GM12864 (cell line): Measurements from ENCODE around the gene EPHB3.

ENCODE experiments used
- DNase-seq: peaks from one replicate; pipeline ENCODE4 v3.0.0-alpha.2; 2011; ENCODE audit warnings: low read depth
- H3K4me3 ChIP-seq: 2 replicates; pipeline ENCODE4 v1.5.1; 2011; ENCODE audit warnings: mild to moderate bottlenecking, low read depth, low read length, control low read depth
- TF ChIP-seq, protein P1 (sequence below): IDR thresholded peaks from 2 replicates; pipeline ENCODE4 v1.5.1; 2011; ENCODE audit warnings: low read depth, mild to moderate bottlenecking, moderate library complexity, low read length, control low read depth, inconsistent platforms; ENCODE audit errors: missing control alignments

EPHB3 gene

DNA sequence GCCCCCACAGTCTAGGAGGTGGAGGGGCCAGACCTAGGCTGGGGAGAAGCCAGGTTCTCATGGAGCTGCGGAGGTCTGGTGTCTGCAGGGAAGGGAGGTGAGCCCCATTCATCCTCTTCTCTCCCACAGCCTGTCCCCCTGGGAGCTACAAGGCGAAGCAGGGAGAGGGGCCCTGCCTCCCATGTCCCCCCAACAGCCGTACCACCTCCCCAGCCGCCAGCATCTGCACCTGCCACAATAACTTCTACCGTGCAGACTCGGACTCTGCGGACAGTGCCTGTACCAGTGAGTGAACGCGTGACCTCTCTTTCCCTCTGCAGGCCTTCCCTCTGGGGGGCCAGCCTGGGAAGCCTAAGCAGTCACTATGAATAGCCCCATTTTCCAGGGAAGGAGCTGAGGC is 14.1 kb downstream of the EPHB3 start:
- TF ChIP-seq, protein P1, sequence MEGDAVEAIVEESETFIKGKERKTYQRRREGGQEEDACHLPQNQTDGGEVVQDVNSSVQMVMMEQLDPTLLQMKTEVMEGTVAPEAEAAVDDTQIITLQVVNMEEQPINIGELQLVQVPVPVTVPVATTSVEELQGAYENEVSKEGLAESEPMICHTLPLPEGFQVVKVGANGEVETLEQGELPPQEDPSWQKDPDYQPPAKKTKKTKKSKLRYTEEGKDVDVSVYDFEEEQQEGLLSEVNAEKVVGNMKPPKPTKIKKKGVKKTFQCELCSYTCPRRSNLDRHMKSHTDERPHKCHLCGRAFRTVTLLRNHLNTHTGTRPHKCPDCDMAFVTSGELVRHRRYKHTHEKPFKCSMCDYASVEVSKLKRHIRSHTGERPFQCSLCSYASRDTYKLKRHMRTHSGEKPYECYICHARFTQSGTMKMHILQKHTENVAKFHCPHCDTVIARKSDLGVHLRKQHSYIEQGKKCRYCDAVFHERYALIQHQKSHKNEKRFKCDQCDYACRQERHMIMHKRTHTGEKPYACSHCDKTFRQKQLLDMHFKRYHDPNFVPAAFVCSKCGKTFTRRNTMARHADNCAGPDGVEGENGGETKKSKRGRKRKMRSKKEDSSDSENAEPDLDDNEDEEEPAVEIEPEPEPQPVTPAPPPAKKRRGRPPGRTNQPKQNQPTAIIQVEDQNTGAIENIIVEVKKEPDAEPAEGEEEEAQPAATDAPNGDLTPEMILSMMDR = no peak
- H3K4me3 ChIP-seq = no peak overlapping the region
- no peak for DNase-seq

DNA sequence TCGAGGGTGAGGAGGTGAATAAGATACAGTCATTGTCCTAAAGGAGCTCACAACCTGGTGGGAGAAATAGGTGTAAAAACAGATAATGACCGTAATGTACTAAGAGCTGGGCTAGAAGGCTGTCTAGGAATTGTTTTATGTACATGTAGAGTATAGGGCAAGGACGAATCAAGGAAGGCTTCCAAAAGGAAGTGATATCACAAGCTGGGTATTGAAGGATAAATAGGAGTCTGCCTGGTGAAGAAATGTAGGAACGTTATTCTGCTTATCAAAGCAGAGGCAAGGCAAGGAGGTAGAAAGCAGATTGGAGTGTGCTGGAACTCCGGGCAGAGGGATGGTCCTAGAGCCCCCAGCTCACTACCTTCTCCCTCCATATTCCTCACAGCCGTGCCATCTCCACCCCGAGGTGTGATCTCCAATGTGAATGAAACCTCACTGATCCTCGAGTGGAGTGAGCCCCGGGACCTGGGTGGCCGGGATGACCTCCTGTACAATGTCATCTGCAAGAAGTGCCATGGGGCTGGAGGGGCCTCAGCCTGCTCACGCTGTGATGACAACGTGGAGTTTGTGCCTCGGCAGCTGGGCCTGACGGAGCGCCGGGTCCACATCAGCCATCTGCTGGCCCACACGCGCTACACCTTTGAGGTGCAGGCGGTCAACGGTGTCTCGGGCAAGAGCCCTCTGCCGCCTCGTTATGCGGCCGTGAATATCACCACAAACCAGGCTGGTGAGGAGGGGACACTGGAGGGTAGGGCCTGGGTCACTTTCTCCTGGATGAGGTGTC is 15.1 kb downstream of the EPHB3 start:
- DNase-seq = no peak
- TF ChIP-seq, protein P1 = no peak
- H3K4me3 ChIP-seq = no peak overlapping the region

DNA sequence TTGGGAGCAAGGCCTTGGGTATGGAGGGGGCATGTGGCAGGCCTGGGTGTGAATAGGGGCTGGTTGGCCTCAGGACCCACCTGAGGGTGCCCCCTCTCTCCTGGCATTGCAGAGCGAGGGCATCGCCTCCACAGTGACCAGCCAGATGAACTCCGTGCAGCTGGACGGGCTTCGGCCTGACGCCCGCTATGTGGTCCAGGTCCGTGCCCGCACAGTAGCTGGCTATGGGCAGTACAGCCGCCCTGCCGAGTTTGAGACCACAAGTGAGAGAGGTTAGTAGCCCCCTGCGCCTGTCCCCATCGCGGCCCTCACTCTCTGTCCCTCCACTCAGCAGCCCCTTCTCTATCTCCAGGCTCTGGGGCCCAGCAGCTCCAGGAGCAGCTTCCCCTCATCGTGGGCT is 16.0 kb downstream of the EPHB3 start:
- H3K4me3 ChIP-seq = no peak overlapping the region
- TF ChIP-seq, protein P1 = no peak
- no peak for DNase-seq

DNA sequence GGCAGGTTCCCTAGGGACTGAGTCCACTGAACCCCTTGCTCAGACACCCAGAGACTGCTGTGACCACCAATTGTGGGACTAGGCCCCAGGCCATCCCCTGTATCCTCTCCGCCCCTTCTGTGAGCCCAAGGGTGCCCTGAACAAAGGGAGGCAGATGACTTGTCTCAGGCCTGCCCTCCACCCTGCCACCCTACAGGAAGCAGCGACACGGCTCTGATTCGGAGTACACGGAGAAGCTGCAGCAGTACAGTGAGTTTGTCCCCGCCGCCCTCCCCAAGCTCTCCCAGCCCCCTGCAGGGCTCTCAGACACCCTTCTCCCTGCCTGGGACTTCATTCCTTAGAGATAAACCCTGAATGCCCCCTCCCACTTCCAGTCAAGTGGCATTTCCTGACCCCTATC is 16.6 kb downstream of the EPHB3 start:
- TF ChIP-seq, protein P1 = no peak
- no peak for DNase-seq
- no peak overlapping the region for H3K4me3 ChIP-seq

DNA sequence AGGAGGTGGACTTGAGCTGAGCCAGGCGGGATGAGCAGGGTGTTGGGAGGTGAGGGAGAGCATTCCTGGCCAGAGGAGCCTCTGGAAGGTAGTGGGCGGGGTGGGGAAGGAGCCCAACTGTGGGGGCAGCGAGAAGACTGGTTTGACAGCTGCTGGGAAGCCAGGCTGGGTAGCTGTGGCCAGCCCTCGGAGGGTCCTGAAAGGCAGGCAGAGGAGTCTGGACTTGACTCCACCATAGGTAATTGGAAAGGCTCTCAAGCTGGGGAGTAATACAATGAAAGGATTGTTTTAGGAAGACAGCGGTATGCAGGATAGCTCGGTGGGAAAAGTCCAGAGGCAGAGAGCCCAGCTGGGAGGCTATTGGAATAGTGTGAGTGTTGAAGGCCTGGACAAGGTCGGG is 17.2 kb downstream of the EPHB3 start:
- DNase-seq = no peak
- H3K4me3 ChIP-seq = no peak overlapping the region
- TF ChIP-seq, protein P1 = no peak

DNA sequence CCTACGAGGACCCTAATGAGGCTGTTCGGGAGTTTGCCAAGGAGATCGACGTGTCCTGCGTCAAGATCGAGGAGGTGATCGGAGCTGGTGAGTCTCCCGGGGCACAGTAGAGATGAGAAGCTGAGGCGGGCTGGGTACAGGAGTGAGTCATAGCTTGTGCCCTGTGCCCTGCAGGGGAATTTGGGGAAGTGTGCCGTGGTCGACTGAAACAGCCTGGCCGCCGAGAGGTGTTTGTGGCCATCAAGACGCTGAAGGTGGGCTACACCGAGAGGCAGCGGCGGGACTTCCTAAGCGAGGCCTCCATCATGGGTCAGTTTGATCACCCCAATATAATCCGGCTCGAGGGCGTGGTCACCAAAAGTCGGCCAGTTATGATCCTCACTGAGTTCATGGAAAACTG is 17.9 kb downstream of the EPHB3 start:
- TF ChIP-seq, protein P1 = no peak
- DNase-seq = no peak
- H3K4me3 ChIP-seq = no peak overlapping the region

DNA sequence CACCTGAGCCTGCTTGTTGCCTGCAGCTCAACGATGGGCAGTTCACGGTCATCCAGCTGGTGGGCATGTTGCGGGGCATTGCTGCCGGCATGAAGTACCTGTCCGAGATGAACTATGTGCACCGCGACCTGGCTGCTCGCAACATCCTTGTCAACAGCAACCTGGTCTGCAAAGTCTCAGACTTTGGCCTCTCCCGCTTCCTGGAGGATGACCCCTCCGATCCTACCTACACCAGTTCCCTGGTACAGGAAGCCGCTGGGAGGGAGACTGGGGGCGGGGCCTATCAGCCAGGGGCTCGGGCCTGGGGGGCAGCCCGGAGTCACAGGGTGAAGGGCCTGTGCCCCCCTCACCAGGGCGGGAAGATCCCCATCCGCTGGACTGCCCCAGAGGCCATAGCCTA is 18.8 kb downstream of the EPHB3 start:
- TF ChIP-seq, protein P1 = no peak
- no peak overlapping the region for H3K4me3 ChIP-seq
- no peak for DNase-seq
